Osteocyte (in vitro differentiated cells): Measurements from ENCODE around the gene OR52B6. TPM values are rescaled to one million over a fixed set of nuclear protein-coding genes. Genes with fewer than 3 reads are reported as not detected.
A peak's percentile ranks its signal among the peaks of the same experiment; 100 is the strongest.

Experiments used
- DNase-seq: peaks from one replicate; pipeline ENCODE4 v3.0.0; 2021; ENCODE audit warnings: mixed read lengths; ENCODE audit not compliant: unreplicated experiment; ENCODE audit errors: extremely low spot score
- H3K27ac Mint-ChIP-seq: one replicate; pipeline ENCODE4 v1.8.0; 2021; ENCODE audit warnings: mild to moderate bottlenecking, mixed read lengths; ENCODE audit not compliant: unreplicated experiment
- H3K27me3 Mint-ChIP-seq: one replicate; pipeline ENCODE4 v1.8.0; 2021; ENCODE audit warnings: mixed read lengths; ENCODE audit not compliant: unreplicated experiment
- H3K36me3 Mint-ChIP-seq: one replicate; pipeline ENCODE4 v1.8.0; 2021; ENCODE audit warnings: mixed read lengths; ENCODE audit not compliant: unreplicated experiment
- H3K4me1 Mint-ChIP-seq: one replicate; pipeline ENCODE4 v1.8.0; 2021; ENCODE audit warnings: mixed read lengths; ENCODE audit not compliant: unreplicated experiment
- H3K4me3 Mint-ChIP-seq: one replicate; pipeline ENCODE4 v1.8.0; 2021; ENCODE audit warnings: mild to moderate bottlenecking, moderate library complexity, mixed read lengths; ENCODE audit not compliant: unreplicated experiment
- H3K9me3 Mint-ChIP-seq: one replicate; pipeline ENCODE4 v1.8.0; 2021; ENCODE audit warnings: mixed read lengths; ENCODE audit not compliant: unreplicated experiment
- total RNA-seq: library from RNA; stranded (reverse); gene quantifications from 2 replicates; pipeline ENCODE4 v1.2.1, GENCODE V29; 2021
- TF ChIP-seq, protein P1 (sequence below): fragments of 200-600 bp; sonication (generic); IDR thresholded peaks from 2 replicates; pipeline ENCODE4 v1.5.0; 2021; ENCODE audit warnings: antibody characterized with exemption, mild to moderate bottlenecking, moderate library complexity

OR52B6 gene
- total RNA-seq, 1 donor from 2014 or later = not detected

DNA sequence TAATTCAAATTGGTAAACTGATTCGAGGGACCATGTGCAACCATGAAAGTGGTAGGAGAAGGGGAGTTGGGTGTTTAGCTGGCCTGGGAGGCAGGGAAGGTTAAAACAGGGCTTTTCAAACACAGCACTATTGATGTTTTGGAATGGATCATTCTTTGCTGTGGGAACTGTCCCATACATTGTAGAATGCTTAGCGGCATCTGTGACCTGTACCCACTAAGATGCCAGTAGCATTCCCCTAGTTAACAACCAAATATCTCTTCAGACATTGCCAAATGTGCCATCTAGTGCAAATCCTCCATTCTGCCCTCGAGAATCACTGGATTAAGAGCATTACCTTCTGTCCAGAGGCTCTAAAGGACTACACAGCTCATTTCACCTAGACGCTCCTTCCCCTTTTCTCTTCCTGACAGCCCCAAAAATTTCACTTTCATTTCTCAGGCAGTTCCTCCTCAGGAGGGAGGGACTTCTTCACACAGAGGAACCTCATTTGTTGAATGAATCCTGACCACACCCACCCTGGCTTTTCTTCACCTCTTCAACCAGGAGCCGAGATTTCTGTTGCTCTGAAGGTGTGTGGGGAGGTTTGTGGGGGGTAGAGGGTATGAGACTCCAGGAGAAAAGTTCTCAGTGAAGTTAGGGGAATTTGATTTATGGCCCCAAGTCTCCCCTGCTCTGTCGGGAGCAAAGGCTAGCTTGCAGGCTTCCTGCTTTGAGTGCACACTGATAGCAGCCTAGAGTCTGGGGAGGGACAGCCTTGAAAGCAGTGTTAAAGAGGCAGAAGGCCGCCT lies 44.0 kb downstream of the OR52B6 start, which contains the start of gene TRIM34:
TRIM34 (plus strand) TSS at position 513 of the 791 bp plus-strand sequence. CDS start 7,331 bp downstream, outside the sequence.
- no peaks in the 10 kb centered on the region for H3K27me3 Mint-ChIP-seq
- H3K4me1 Mint-ChIP-seq = peaks cover 45% of the 10 kb centered on the region
- peaks cover 2% of the 10 kb centered on the region for H3K36me3 Mint-ChIP-seq
- peak within 1 kb of the TSS; percentile 78 for H3K4me3 Mint-ChIP-seq
- no peaks in the 10 kb centered on the region for H3K9me3 Mint-ChIP-seq
- peak within 1 kb of the TSS; percentile 89 for H3K27ac Mint-ChIP-seq
- no peak for DNase-seq
- TF ChIP-seq, protein P1, sequence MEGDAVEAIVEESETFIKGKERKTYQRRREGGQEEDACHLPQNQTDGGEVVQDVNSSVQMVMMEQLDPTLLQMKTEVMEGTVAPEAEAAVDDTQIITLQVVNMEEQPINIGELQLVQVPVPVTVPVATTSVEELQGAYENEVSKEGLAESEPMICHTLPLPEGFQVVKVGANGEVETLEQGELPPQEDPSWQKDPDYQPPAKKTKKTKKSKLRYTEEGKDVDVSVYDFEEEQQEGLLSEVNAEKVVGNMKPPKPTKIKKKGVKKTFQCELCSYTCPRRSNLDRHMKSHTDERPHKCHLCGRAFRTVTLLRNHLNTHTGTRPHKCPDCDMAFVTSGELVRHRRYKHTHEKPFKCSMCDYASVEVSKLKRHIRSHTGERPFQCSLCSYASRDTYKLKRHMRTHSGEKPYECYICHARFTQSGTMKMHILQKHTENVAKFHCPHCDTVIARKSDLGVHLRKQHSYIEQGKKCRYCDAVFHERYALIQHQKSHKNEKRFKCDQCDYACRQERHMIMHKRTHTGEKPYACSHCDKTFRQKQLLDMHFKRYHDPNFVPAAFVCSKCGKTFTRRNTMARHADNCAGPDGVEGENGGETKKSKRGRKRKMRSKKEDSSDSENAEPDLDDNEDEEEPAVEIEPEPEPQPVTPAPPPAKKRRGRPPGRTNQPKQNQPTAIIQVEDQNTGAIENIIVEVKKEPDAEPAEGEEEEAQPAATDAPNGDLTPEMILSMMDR = no peak

GRCh38 chr11:5625281-5625680 lies 44.6 kb downstream of the OR52B6 start:
- H3K27me3 Mint-ChIP-seq = no peaks in the 10 kb centered on the region
- TF ChIP-seq, protein P1 = no peak
- H3K27ac Mint-ChIP-seq = peak overlapping the region; percentile 33
- peak overlapping the region; percentile 78 for H3K4me3 Mint-ChIP-seq
- H3K36me3 Mint-ChIP-seq = peaks cover 2% of the 10 kb centered on the region
- H3K4me1 Mint-ChIP-seq = peaks cover 43% of the 10 kb centered on the region
- DNase-seq = no peak
- H3K9me3 Mint-ChIP-seq = no peaks in the 10 kb centered on the region

- no peak overlapping the region for H3K27ac Mint-ChIP-seq
- no peak for DNase-seq
- H3K4me1 Mint-ChIP-seq = peaks cover 34% of the 10 kb centered on the region
- no peaks in the 10 kb centered on the region for H3K9me3 Mint-ChIP-seq
- H3K4me3 Mint-ChIP-seq = peak overlapping the region; percentile 16
- H3K36me3 Mint-ChIP-seq = peaks cover 2% of the 10 kb centered on the region
- TF ChIP-seq, protein P1 = no peak
- H3K27me3 Mint-ChIP-seq = no peaks in the 10 kb centered on the region
Measured at GRCh38 chr11:5626196-5626595, 45.5 kb downstream of the OR52B6 start.

GRCh38 chr11:5631417-5631816 lies 50.7 kb downstream of the OR52B6 start:
- Mint-ChIP-seq H3K9me3 (no peaks in the 10 kb centered on the region), H3K27ac (no peak overlapping the region), H3K36me3 (peaks cover 9% of the 10 kb centered on the region), H3K27me3 (no peaks in the 10 kb centered on the region), H3K4me1 (no peaks in the 10 kb centered on the region), H3K4me3 (no peak overlapping the region)
- DNase-seq = no peak
- TF ChIP-seq, protein P1 = no peak

Other genes starting within 250 kb of the OR52B6 start
- not detected in 2 replicates for gene OR51B5, start 237.4 kb upstream of the OR52B6 start, total RNA-seq
- gene OR51B6, start 229.4 kb upstream of the OR52B6 start, total RNA-seq = not detected in 2 replicates
- not detected in 2 replicates for gene OR51M1, start 197.1 kb upstream of the OR52B6 start, total RNA-seq
- not detected in 2 replicates for gene OR51Q1, start 158.8 kb upstream of the OR52B6 start, total RNA-seq
- gene OR51I1, start 139.4 kb upstream of the OR52B6 start, total RNA-seq = not detected in 2 replicates
- gene OR51I2, start 131.6 kb upstream of the OR52B6 start, total RNA-seq = not detected in 2 replicates
- not detected in 2 replicates for gene OR52D1, start 92.2 kb upstream of the OR52B6 start, total RNA-seq
- not detected in 2 replicates for gene UBQLN3, start 70.9 kb upstream of the OR52B6 start, total RNA-seq
- 0.32 and 0.39 TPM in 2 replicates for gene UBQLNL, start 64.2 kb upstream of the OR52B6 start, total RNA-seq
- not detected in 2 replicates for gene OR52H1, start 32.3 kb upstream of the OR52B6 start, total RNA-seq
- gene TRIM6, start 15.8 kb downstream of the OR52B6 start, total RNA-seq = 1.9 TPM in 2 replicates
- gene TRIM34, start 44.1 kb downstream of the OR52B6 start, total RNA-seq = 4.6 and 5.6 TPM in 2 replicates
- 41.7 and 47.3 TPM in 2 replicates for gene TRIM5, start 104.2 kb downstream of the OR52B6 start, total RNA-seq
- gene TRIM22, start 108.9 kb downstream of the OR52B6 start, total RNA-seq = 136 and 138 TPM in 2 replicates
- gene OR56B1, start 155.6 kb downstream of the OR52B6 start, total RNA-seq = not detected in 2 replicates
- gene OR52N4, start 173.4 kb downstream of the OR52B6 start, total RNA-seq = not detected in 2 replicates
- not detected in 2 replicates for gene OR52N5, start 202.5 kb downstream of the OR52B6 start, total RNA-seq
- not detected in 2 replicates for gene OR52N1, start 210.4 kb downstream of the OR52B6 start, total RNA-seq
- not detected in 2 replicates for gene OR52N2, start 228.0 kb downstream of the OR52B6 start, total RNA-seq